Activated naive CD4-positive, alpha-beta T cell treated with anti-CD3 and anti-CD28 coated beads for 36 hours (primary cell): ENCODE measurements around the gene PLEKHN1. TPM values are rescaled to one million over a fixed set of nuclear protein-coding genes. Genes with fewer than 3 reads are reported as not detected.

Experiments
- CTCF ChIA-PET: fragments of 350-600 bp; sonication (Branson Sonifier 250); formaldehyde crosslinking; loops from one replicate; lab custom pipeline; 2021; ENCODE audit warnings: antibody characterized with exemption; lab: Charles Lee
- DNase-seq: peaks from one replicate; pipeline ENCODE4 v3.0.0-alpha.2; 2020
- H3K27ac Mint-ChIP-seq: one replicate; pipeline ENCODE4 v1.8.0; 2021; ENCODE audit warnings: mild to moderate bottlenecking, mixed read lengths
- H3K27me3 Mint-ChIP-seq: one replicate; pipeline ENCODE4 v1.8.0; 2021; ENCODE audit warnings: low read depth, mixed read lengths
- H3K36me3 Mint-ChIP-seq: one replicate; pipeline ENCODE4 v1.8.0; 2021; ENCODE audit warnings: low read depth, mixed read lengths
- H3K4me1 Mint-ChIP-seq: one replicate; pipeline ENCODE4 v1.8.0; 2021; ENCODE audit warnings: low read depth, mixed read lengths
- H3K4me3 Mint-ChIP-seq: one replicate; pipeline ENCODE4 v1.8.0; 2021; ENCODE audit warnings: mild to moderate bottlenecking, moderate library complexity, mixed read lengths
- H3K9me3 Mint-ChIP-seq: one replicate; pipeline ENCODE4 v1.8.0; 2021; ENCODE audit warnings: mixed read lengths
- intact Hi-C: fragments of 100-400 bp; cut with micrococcal nuclease; formaldehyde crosslinking; loops from one replicate; pipeline ENCODE4 v1.15.1; 2023
- total RNA-seq, 2 experiments: library from RNA; stranded (reverse); gene quantifications; one replicate each; pipeline ENCODE4 v1.2.3, GENCODE V29; 2021

Gene PLEKHN1
- total RNA-seq, 2 experiments from 2014 or later, result 0.52 to 0.69 TPM

- Mint-ChIP-seq H3K4me1 (peaks cover 19% of the 10 kb centered on the region), H3K4me3 (no peak overlapping the region), H3K27me3 (peaks cover 52% of the 10 kb centered on the region), H3K36me3 (peaks cover 1% of the 10 kb centered on the region), H3K9me3 (no peaks in the 10 kb centered on the region), H3K27ac (no peak overlapping the region)
- CTCF ChIA-PET, result no interaction called here
- DNase-seq, result no peak
- intact Hi-C loops, result no loop called here
Observed at GRCh38 chr1:924656-925560, 41.4 kb upstream of the PLEKHN1 start.

- Mint-ChIP-seq H3K27ac (no peak overlapping the region), H3K36me3 (peaks cover 1% of the 10 kb centered on the region), H3K9me3 (no peaks in the 10 kb centered on the region), H3K4me3 (peak overlapping the region; percentile 6), H3K27me3 (peaks cover 44% of the 10 kb centered on the region), H3K4me1 (peaks cover 16% of the 10 kb centered on the region)
- CTCF ChIA-PET, result no interaction called here
- DNase-seq, result no peak
- intact Hi-C loops, result no loop called here
Observed at GRCh38 chr1:925561-926421, 40.5 kb upstream of the PLEKHN1 start.

- Mint-ChIP-seq H3K36me3 (peaks cover 1% of the 10 kb centered on the region), H3K4me1 (peaks cover 10% of the 10 kb centered on the region), H3K27ac (no peak overlapping the region), H3K27me3 (peaks cover 40% of the 10 kb centered on the region), H3K4me3 (no peak overlapping the region), H3K9me3 (no peaks in the 10 kb centered on the region)
- CTCF ChIA-PET, result no interaction called here
- intact Hi-C loops, result no loop called here
- no peak for DNase-seq
Observed at GRCh38 chr1:927234-927633, 39.0 kb upstream of the PLEKHN1 start.

- Mint-ChIP-seq H3K4me3 (no peak overlapping the region), H3K27me3 (peaks cover 36% of the 10 kb centered on the region), H3K27ac (no peak overlapping the region), H3K4me1 (peaks cover 10% of the 10 kb centered on the region), H3K36me3 (peaks cover 1% of the 10 kb centered on the region), H3K9me3 (no peaks in the 10 kb centered on the region)
- CTCF ChIA-PET, result no interaction called here
- DNase-seq, result no peak
- intact Hi-C loops, result no loop called here
Observed at GRCh38 chr1:927748-928147, 38.5 kb upstream of the PLEKHN1 start.

- DNase-seq, result no peak
- H3K27ac Mint-ChIP-seq, result no peak overlapping the region
- peaks cover 30% of the 10 kb centered on the region for H3K27me3 Mint-ChIP-seq
- CTCF ChIA-PET, result interaction anchor here (0.7 kb wide), 1 partner anchor 9 kb away, joined by 3 read pairs; no protein-coding TSS in a partner anchor
- intact Hi-C loops, result no loop called here
- no peaks in the 10 kb centered on the region for H3K9me3 Mint-ChIP-seq
- H3K36me3 Mint-ChIP-seq, result no peaks in the 10 kb centered on the region
- peaks cover 5% of the 10 kb centered on the region for H3K4me1 Mint-ChIP-seq
- H3K4me3 Mint-ChIP-seq, result no peak overlapping the region
Observed at GRCh38 chr1:928825-929661, 37.2 kb upstream of the PLEKHN1 start.

- no peak overlapping the region for H3K27ac Mint-ChIP-seq
- intact Hi-C loops, result no loop called here
- peaks cover 7% of the 10 kb centered on the region for H3K4me1 Mint-ChIP-seq
- H3K9me3 Mint-ChIP-seq, result no peaks in the 10 kb centered on the region
- H3K36me3 Mint-ChIP-seq, result no peaks in the 10 kb centered on the region
- H3K27me3 Mint-ChIP-seq, result peaks cover 32% of the 10 kb centered on the region
- CTCF ChIA-PET, result no interaction called here
- no peak for DNase-seq
- no peak overlapping the region for H3K4me3 Mint-ChIP-seq
Observed at GRCh38 chr1:929712-930632, 36.3 kb upstream of the PLEKHN1 start.

GRCh38 chr1:930633-931138 lies 35.6 kb upstream of the PLEKHN1 start:
- H3K27me3 Mint-ChIP-seq, result peaks cover 36% of the 10 kb centered on the region
- H3K36me3 Mint-ChIP-seq, result no peaks in the 10 kb centered on the region
- H3K27ac Mint-ChIP-seq, result no peak overlapping the region
- H3K9me3 Mint-ChIP-seq, result no peaks in the 10 kb centered on the region
- intact Hi-C loops, result no loop called here
- H3K4me3 Mint-ChIP-seq, result no peak overlapping the region
- CTCF ChIA-PET, result no interaction called here
- no peak for DNase-seq
- peaks cover 9% of the 10 kb centered on the region for H3K4me1 Mint-ChIP-seq

- CTCF ChIA-PET, result no interaction called here
- H3K27ac Mint-ChIP-seq, result no peak overlapping the region
- H3K27me3 Mint-ChIP-seq, result peaks cover 28% of the 10 kb centered on the region
Observed at GRCh38 chr1:931380-932172, 34.7 kb upstream of the PLEKHN1 start.

GRCh38 chr1:932173-932510 lies 34.1 kb upstream of the PLEKHN1 start:
- Mint-ChIP-seq H3K9me3 (no peaks in the 10 kb centered on the region), H3K27ac (no peak overlapping the region), H3K4me3 (no peak overlapping the region), H3K4me1 (peaks cover 6% of the 10 kb centered on the region), H3K36me3 (no peaks in the 10 kb centered on the region), H3K27me3 (peaks cover 25% of the 10 kb centered on the region)
- no peak for DNase-seq
- intact Hi-C loops, result no loop called here
- CTCF ChIA-PET, result no interaction called here

More at GRCh38 chr1:931380-932172, 34.7 kb upstream of the PLEKHN1 start:
- Mint-ChIP-seq H3K4me1 (peaks cover 6% of the 10 kb centered on the region), H3K36me3 (no peaks in the 10 kb centered on the region), H3K9me3 (no peaks in the 10 kb centered on the region), H3K4me3 (no peak overlapping the region)
- intact Hi-C loops, result no loop called here
- DNase-seq, result no peak

GRCh38 chr1:932776-933602 lies 33.3 kb upstream of the PLEKHN1 start:
- CTCF ChIA-PET, result no interaction called here
- Mint-ChIP-seq H3K27ac (no peak overlapping the region), H3K36me3 (no peaks in the 10 kb centered on the region), H3K27me3 (peaks cover 19% of the 10 kb centered on the region), H3K9me3 (no peaks in the 10 kb centered on the region), H3K4me1 (peaks cover 6% of the 10 kb centered on the region), H3K4me3 (no peak overlapping the region)
- intact Hi-C loops, result no loop called here
- DNase-seq, result no peak
